HepG2 (cell line): ENCODE results near the gene LILRB4. TPM values are rescaled to one million over a fixed set of nuclear protein-coding genes. Genes with fewer than 3 reads are reported as not detected.
A peak's percentile ranks its signal among the peaks of the same experiment; 100 is the strongest.

Experiments
- ATAC-seq: fragments of 200-7000 bp; cut with Tn5 transposase; 3 replicates; pipeline ENCODE4 v1.9.1; 2020; ENCODE audit warnings: mild to moderate bottlenecking, moderate library complexity
- BruUV-seq: library from RNA; stranded (reverse); fragments of 400-500 nt; replicated peaks from 2 replicates; lab custom pipeline; 2021; lab: Mats Ljungman, UMichigan
- CTCF ChIA-PET: fragments of 300-600 bp; formaldehyde crosslinking; extraction: SDS; loops from one replicate; lab custom pipeline; 2021; ENCODE audit warnings: low total read pairs, inconsistent platforms, low intra/inter-chr PET ratio; lab: Yijun Ruan, JAX
- POLR2A ChIA-PET: fragments of 350-600 bp; sonication (Branson Sonifier 250); formaldehyde crosslinking; loops from one replicate; lab custom pipeline; 2020; ENCODE audit warnings: antibody characterized with exemption, inconsistent platforms; lab: Yijun Ruan, JAX
- DNase-seq: peaks from one replicate; pipeline ENCODE4 v3.0.0-alpha.2; 2015; ENCODE audit warnings: low spot score
- FAIRE-seq: peaks from 3 replicates; lab custom pipeline; 2011; peaks lifted over from hg19 to GRCh38; lab: Jason Lieb, UNC
- H2AFZ ChIP-seq: one replicate; pipeline ENCODE4 v1.6.1; 2011; ENCODE audit warnings: low read length, inconsistent platforms
- H3K27ac ChIP-seq: fragments of 300-600 bp; 3 replicates; pipeline ENCODE4 v1.8.0; 2011; ENCODE audit warnings: mixed run types, mild to moderate bottlenecking, mixed read lengths, low read length, inconsistent platforms; ENCODE audit not compliant: insufficient read depth; ENCODE audit errors: extremely low read length
- H3K27me3 ChIP-seq, 2 experiments: fragments of 200-600 bp in 1 of 2; 2 replicates in 1 of 2; 3 replicates in 1 of 2; pipeline versions ENCODE4 v1.6.0 to v1.8.0; 2011; ENCODE audit warnings: low read length in 2 of 2, mild to moderate bottlenecking in 2 of 2, moderate library complexity in 2 of 2, inconsistent platforms in 1 of 2; ENCODE audit not compliant: insufficient read depth in 2 of 2, control insufficient read depth in 1 of 2
- H3K36me3 ChIP-seq, 2 experiments: fragments of 200-600 bp in 1 of 2; replicated peaks in 1 of 2; 2 replicates in 1 of 2; 3 replicates in 1 of 2; pipeline versions ENCODE4 v1.5.1 to v1.8.0; 2011; ENCODE audit warnings: low read length in 2 of 2, inconsistent platforms in 1 of 2; ENCODE audit not compliant: insufficient read depth in 2 of 2, control insufficient read depth in 1 of 2
- H3K4me1 ChIP-seq: 2 replicates; pipeline ENCODE4 v1.5.1; 2012; ENCODE audit warnings: low read length, inconsistent platforms; ENCODE audit not compliant: insufficient read depth
- H3K4me2 ChIP-seq: 2 replicates; pipeline ENCODE4 v1.6.0; 2011; ENCODE audit warnings: low read depth, low read length, inconsistent platforms
- H3K4me3 ChIP-seq, 3 experiments: fragments of 200-600 bp in 1 of 3; sonication (generic), shearing (Covaris generic) in 1 of 3; replicated peaks in 1 of 3; 2 replicates each; pipeline ENCODE4 v1.5.1; 2011 to 2016; ENCODE audit warnings: low read length in 3 of 3, inconsistent platforms in 2 of 3, low read depth in 2 of 3, mild to moderate bottlenecking in 2 of 3, control low read depth in 1 of 3, mixed read lengths in 1 of 3; ENCODE audit not compliant: insufficient read depth in 1 of 3
- H3K79me2 ChIP-seq: one replicate; pipeline ENCODE4 v1.6.1; 2011; ENCODE audit warnings: low read length, inconsistent platforms; ENCODE audit not compliant: insufficient read depth
- H3K9ac ChIP-seq: 2 replicates; pipeline ENCODE4 v1.6.0; 2011; ENCODE audit warnings: mild to moderate bottlenecking, low read depth, low read length, inconsistent platforms; ENCODE audit not compliant: insufficient read depth
- H3K9me3 ChIP-seq: 2 replicates; pipeline ENCODE4 v1.5.1; 2012; ENCODE audit warnings: mild to moderate bottlenecking, low read length
- H4K20me1 ChIP-seq: 2 replicates; pipeline ENCODE4 v1.6.0; 2011; ENCODE audit warnings: inconsistent platforms, mild to moderate bottlenecking, low read length, moderate library complexity; ENCODE audit not compliant: insufficient read depth
- CEBPB ChIP-seq: IDR thresholded peaks from 2 replicates; pipeline ENCODE4 v1.6.1; 2011; ENCODE audit warnings: low read depth, low read length, improper control_type of control experiment, borderline replicate concordance
- ETV5 ChIP-seq: IDR thresholded peaks from 2 replicates; pipeline ENCODE4 v1.6.1; 2018; ENCODE audit warnings: missing biosample characterization, missing genetic modification reagents, inconsistent platforms, borderline replicate concordance
- GTF2F1 ChIP-seq: fragments of 150-350 bp; IDR thresholded peaks from 2 replicates; pipeline ENCODE4 v1.6.1; 2014; ENCODE audit warnings: low read length
- PAF1 ChIP-seq: IDR thresholded peaks from 2 replicates; pipeline ENCODE4 v1.6.1; 2016; ENCODE audit warnings: missing genetic modification reagents, missing compliant biosample characterization
- WGBS: methylation state at CpG from one replicate; pipeline ENCODE4 v1.1.6; 2017; ENCODE audit warnings: low lambda C conversion rate; 5-methylcytosine and 5-hydroxymethylcytosine counted together
- in situ Hi-C: cut with HindIII; loops from 2 replicates; pipeline ENCODE4 v1.10.0; 2017; ENCODE audit warnings: low pct_unique_long_range_greater_than_20kb; ENCODE audit not compliant: extremely low pct_ligation_motif_present
- intact Hi-C: fragments of 100-400 bp; cut with micrococcal nuclease; formaldehyde crosslinking; loops from one replicate; pipeline ENCODE4 v1.10.0; 2022; ENCODE audit not compliant: unreplicated experiment
- polyA plus RNA-seq, 8 experiments: library from polyadenylated mRNA; depleted of rRNA in 3 of 8; stranded (reverse) in 7 of 8; unstranded in 1 of 8; fragments of >200 nt; fragmentation: Illumina TruSeq in 4 of 8; extraction: Trizol in 4 of 8; gene quantifications; 2 replicates each; pipeline versions ENCODE4 v1.2.1 to v1.2.3, GENCODE V29; 2011 to 2016; ENCODE audit warnings: low read depth in 4 of 8, missing spikeins in 1 of 8, mixed read lengths in 1 of 8; ENCODE audit not compliant: insufficient read depth in 1 of 8
- total RNA-seq, 5 experiments: library from RNA; depleted of rRNA; stranded (reverse); fragments of >200 nt; fragmentation: Illumina TruSeq; extraction: Trizol; gene quantifications; 2 replicates each; pipeline ENCODE4 v1.2.3, GENCODE V29; 2016; ENCODE audit warnings: low read depth in 1 of 5

LILRB4 gene
- total and polyA plus RNA-seq, 2 of the 13 experiments (the other 11 are each of a cell fraction or from before 2014, with no cell fraction given) = not detected

GRCh38 chr19:54691582-54692297 lies 29.0 kb downstream of the LILRB4 start:
- ATAC-seq = no peak
- CTCF ChIA-PET = no interaction called here
- no peak for DNase-seq
- Histone ChIP-seq H3K9me3 (no peaks in the 10 kb centered on the region), H3K27me3 (peaks cover 0 to 8% of the 10 kb centered on the region in 2 experiments; a peak in 1 of 5 replicates)
- BruUV-seq = no TSS peak
- TF ChIP-seq CEBPB (peak; percentile 79), PAF1 (CRISPR knock-in tag) (no peak)
- TF ChIP-seq, all 625 proteins: peak for 1
- Histone ChIP-seq H3K9ac (no peak overlapping the region), H2AFZ (no peak overlapping the region), H3K4me3 (no peak overlapping the region), H3K27ac (no peak overlapping the region), H3K36me3 (no peaks in the 10 kb centered on the region), H3K4me2 (no peak overlapping the region), H3K4me1 (no peaks in the 10 kb centered on the region), H4K20me1 (no peaks in the 10 kb centered on the region), H3K79me2 (no peaks in the 10 kb centered on the region)
- no peak for FAIRE-seq
- POLR2A ChIA-PET = no interaction called here
- intact Hi-C loops = no loop called here
- in situ Hi-C loops = no loop called here
- 29% methylated on average over 9 of the region's 9 CpGs for WGBS

- in situ Hi-C loops (no loop called here), intact Hi-C loops (no loop called here)
- FAIRE-seq (no peak), ATAC-seq (no peak), DNase-seq (no peak)
- H3K27me3 ChIP-seq = peaks cover 0 to 8% of the 10 kb centered on the region in 2 experiments; a peak in 1 of 5 replicates
- no TSS peak for BruUV-seq
- WGBS = under 1% methylated on average over 4 of the region's 4 CpGs
- no peaks in the 10 kb centered on the region for H3K36me3 ChIP-seq
- POLR2A ChIA-PET = no interaction called here
- no peaks in the 10 kb centered on the region for H3K79me2 ChIP-seq
- TF ChIP-seq GTF2F1 (no peak), ETV5 (CRISPR knock-in tag) (no peak)
- H3K27ac ChIP-seq = no peak overlapping the region
- CTCF ChIA-PET = no interaction called here
- no peak overlapping the region for H3K4me2 ChIP-seq
- H3K4me3 ChIP-seq = no peak overlapping the region
- H4K20me1 ChIP-seq = no peaks in the 10 kb centered on the region
- no peaks in the 10 kb centered on the region for H3K9me3 ChIP-seq
- H2AFZ ChIP-seq = no peak overlapping the region
- no peaks in the 10 kb centered on the region for H3K4me1 ChIP-seq
- no peak overlapping the region for H3K9ac ChIP-seq
Observed at GRCh38 chr19:54692298-54692615, 29.5 kb downstream of the LILRB4 start.
